NCI-H146 (cell line): Measurements from ENCODE around the gene GRM5.

Source experiments
- DNase-seq: peaks from one replicate; lab custom pipeline; 2025; lab: John Stamatoyannopoulos, UW

GRM5 gene

GRCh38 chr11:88619071-88619425, 446.7 kb downstream of the GRM5 start:
- no peak for DNase-seq

GRCh38 chr11:88618327-88619070, 447.3 kb downstream of the GRM5 start:
- no peak for DNase-seq

DNA sequence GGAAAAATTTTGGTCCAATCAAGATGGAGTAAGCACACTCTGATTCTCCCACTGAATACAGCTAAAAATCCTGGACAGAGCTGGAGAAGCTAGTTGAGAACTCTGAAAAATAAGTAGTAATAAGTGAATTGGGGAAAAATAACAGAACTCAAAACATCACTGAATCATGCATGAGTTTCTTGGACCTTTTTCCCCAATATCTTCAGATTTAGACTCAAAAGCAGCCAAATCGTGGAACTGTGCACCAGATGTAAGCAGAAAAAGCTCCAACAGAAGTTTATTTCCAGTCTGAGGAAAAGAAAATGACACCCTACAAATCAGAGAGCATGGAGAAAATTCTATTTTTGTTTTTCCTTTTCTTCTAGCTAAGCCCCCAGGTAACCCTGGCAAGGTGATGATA, 448.6 kb downstream of the GRM5 start:
- DNase-seq: no peak

- no peak for DNase-seq
Observed at GRCh38 chr11:88604260-88604659, 461.5 kb downstream of the GRM5 start.

- no peak for DNase-seq
Observed at GRCh38 chr11:88603091-88603867, 462.5 kb downstream of the GRM5 start.

DNA sequence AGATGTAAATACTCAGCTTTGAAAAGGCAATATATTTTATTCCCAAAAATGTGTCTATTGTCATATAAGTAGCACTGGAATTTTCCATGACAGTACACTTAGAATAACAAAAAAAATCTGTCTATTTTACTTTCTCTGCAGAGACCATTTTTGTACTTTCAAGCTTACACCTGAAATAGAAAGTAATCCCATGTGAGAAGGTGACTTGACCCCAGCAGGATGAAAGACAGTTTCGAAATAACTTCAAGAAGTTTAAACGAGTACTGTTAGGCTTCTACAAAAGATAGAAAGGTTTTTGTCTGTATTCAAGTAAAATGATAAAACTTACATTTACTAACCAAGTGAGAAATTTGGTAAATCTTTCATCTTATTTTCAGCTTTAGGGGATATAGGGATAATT, 468.4 kb downstream of the GRM5 start:
- DNase-seq: no peak

DNA sequence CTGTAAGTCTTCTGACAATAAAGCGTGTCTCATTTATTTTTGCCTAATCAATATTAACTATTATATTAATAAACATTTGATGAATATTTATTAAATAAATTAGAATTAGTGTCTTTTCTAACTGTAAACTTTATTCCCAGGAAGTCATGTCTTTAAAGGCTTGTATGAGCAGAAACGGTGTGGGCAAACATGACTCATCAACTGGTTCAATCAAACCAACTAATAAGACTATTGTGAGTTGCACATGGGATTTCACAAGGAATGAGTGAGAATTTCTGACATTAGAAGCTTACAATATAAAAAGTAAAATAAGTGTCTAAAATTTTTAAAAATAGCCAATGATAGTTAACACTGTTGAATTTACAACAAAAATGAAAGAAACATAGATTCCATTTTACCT, 469.0 kb downstream of the GRM5 start:
- DNase-seq: no peak

- DNase-seq: no peak
Observed at GRCh38 chr11:88594274-88594950, 471.4 kb downstream of the GRM5 start.

DNA sequence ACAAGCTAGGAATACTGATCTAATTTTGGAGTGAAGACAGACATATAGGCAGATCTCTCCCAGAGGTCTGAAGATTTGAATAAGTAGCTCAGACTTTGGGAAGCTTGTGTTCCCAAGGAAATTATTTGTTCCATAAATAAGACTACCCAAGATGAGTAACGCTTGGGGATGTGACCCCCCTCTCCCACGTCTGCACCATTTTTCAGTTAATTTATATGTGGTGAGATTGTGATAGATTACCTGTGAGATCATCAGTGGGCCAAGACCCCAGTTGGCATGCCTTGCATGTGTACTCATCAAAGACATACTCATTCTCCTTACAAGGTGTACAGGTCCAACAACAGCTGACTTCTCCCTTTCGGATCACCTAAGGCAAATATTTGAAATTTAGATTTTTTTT, 475.4 kb downstream of the GRM5 start:
- DNase-seq: no peak

- DNase-seq: no peak
Observed at GRCh38 chr11:88583251-88583650, 482.5 kb downstream of the GRM5 start.

DNA sequence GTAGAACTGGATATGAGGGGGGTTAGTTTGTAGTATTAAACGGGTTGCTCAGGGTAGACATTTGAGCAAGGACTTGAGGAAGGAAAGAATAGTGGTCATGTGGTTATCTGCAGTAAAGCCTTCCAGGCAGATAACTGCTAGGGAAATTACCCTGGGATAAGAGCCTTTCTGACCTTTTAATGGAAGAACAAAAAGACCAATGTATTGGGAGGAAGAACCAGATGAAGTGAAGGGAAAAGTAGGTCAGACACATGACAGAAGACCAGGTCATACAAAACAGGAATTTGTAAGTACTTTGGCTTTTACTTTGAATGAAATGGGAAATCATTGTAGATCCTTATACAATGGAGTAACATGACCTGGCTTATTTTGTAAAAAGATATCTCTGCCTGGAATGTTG, 486.3 kb downstream of the GRM5 start:
- no peak for DNase-seq

DNA sequence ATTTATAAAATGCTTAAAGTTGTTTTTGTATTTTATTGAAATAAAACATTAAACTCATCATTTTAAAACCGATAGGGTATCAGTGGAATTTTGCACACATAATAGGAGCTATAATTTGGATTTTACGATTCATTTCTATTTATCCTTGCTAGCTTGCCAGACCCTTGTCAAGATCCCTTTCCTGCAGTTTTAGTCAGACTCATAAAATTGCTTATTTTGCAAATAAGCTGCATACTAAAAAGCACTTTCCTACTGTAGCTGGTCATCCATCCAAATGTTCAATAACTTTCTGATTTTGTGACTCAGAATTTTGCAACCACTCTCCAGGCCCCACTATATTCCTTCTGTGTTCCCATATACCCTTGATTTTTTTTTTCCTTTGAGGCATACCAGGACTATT, 489.0 kb downstream of the GRM5 start:
- DNase-seq: no peak

DNA sequence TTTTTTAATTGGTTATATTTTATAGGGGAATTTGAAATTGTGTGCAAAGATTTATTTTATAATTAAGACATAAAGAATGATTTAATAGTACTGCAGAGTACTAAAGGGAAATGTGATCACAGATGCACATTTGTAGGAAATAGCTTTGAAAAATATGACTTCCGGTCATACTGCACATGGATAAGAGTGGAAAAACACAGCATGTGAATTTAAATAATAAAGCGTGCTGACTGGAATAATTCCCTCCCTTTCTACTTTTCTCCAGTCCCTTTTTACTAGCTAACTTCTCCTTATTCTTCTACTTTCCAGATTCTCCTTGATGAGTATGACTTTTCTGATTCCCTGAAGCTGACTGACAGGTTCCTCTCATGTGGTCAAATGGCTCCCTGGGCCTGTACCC, 489.9 kb downstream of the GRM5 start:
- no peak for DNase-seq

DNA sequence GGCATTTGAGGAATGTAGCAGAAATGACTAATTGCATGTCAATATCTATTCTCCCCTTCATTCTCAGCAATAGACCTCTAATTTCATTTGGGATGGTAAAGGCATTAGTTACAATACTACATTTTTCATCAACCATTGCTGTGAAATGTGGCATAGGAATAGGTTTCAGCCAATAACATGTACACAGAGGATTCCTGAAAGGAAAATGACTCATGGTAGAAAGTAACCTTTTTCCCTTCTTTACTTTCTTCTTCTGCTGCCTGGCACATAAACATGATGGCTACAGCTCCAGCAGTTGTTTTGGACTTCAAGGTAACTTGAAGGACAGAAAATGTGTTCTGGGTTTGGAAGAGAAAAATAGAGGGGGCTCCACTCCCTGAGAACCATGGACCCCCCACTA, 496.4 kb downstream of the GRM5 start:
- no peak for DNase-seq

GRCh38 chr11:88555829-88556202, 510.0 kb downstream of the GRM5 start:
- no peak for DNase-seq

GRCh38 chr11:88555018-88555828, 510.6 kb downstream of the GRM5 start:
- no peak for DNase-seq

DNA sequence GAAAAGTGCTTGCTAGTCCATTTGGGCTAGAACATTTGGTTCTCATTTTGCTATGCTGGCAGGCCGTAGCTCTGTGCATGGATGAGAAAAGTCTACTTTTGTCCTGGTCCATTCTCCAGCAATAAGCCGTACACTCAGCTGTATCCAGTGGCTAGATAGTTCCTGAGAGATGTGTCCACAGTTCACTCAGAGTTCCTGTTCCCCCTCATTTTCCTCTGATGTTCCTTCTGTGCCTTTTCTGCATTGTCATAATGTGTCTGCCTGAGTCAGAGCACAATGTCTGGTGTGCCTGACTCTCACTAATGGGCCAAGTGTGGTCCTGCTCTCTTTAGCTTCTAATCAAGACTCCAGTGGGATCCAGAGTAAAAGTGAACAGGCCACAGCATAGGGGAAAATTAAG, 512.6 kb downstream of the GRM5 start:
- DNase-seq: no peak

DNA sequence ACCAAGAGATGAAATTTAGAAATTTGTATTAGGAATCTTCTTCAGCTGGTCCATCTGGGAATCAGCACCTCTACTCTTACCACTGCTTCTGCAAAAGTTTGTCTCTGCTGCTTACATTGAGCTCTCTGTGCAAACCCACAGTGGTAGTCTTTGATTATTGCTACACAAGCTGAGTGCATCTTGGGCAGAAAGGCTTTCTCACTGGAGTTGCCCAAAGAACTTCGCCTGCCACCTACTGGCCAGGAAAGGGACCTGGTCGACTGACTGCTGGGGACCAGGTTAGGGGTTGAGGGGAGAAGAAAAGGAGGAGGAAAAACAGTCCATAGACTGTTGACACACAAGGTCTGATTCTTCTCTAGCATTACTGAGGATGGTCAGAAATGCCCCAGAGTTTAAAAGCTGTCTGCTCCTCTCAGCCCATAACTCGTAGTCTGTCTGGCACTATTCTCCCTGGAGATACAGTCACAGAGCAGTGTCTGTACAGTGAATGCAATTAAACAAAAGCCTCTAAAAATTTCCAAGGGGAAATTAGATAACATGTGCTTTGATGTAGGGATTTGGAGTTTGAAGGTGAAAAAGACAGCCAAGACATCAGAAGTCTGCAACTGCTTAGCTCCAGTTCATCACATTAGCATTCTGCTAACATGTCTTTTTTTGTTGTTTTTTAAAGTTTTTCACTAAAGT, 513.3 kb downstream of the GRM5 start:
- peak; percentile 14 for DNase-seq

DNA sequence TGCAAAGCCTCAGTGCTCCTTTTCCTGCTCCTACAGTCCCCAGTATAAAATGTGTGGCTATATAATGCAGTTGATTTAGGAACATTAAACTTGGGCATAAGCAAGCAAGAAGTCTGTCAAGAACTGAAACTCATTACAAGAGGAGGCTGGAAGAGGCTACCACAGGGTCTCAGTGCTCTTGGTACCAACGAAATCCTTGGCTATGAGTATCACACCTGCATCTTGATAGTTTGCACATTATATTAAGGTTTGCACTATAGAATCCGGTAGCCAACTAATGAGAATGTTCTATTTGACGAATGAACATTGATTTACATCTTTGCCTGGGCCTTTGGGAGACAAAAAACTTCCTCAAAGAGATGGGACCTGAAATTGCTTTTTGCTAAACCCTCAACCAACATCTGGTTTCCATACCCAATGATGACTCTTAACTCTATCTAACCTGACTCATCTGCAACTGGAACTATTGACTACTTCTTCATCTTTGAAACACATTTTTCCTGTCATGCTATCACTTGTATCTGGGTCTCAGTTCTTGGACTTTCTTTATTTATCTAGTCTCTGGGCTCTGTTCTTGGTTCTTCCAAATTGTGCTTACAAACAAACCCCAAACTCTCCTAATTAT, 521.0 kb downstream of the GRM5 start:
- DNase-seq: no peak

DNA sequence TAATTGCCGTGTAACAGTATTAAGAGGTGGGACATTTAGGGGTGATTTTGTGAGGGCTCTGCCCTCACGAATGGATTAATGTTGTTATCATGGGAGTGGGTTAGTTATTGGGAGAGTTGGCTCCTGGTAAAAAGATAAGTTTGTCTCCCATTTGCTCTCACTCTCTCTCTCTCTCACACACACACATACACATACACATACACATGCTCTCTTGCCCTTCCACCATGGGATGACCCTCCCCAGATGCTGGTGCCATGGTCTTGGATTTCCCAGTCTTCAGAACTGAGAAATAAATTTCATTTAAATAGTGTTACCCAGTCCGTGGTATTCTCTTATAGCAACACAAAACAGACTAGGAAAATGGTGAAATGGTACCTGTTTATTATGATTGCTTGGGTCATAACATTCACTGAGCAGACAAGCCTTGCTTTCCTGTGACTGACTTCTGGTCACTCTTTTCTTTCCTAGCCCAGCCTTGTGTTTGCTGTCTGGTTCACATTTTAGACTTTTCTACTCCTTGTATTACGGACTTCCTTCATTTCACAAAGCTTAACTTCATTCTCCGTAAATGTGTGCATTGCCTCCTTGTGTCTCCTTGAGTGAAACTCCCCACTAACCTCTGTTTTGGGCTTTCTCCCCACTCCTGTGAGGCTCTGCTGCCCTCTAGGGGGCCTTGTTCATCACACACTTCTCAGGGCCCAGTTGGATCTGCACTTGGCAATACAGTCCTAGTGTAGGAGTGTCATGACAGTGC, 521.7 kb downstream of the GRM5 start:
- peak; percentile 29 for DNase-seq

- no peak for DNase-seq
Observed at GRCh38 chr11:88541006-88541405, 524.8 kb downstream of the GRM5 start.
